ENCODE measurements around the gene PPFIBP2. TPM values are rescaled to one million over a fixed set of nuclear protein-coding genes. Genes with fewer than 3 reads are reported as not detected.

PPFIBP2 gene
- total RNA-seq (2021; ENCODE audit: unreplicated experiment) (21.5 TPM), Bru-seq, nascent RNA (percentile 59 among the genes with signal in this experiment), BruChase-seq, experiment 1, labeled RNA remaining after a 2-hour chase (percentile 50 among the genes with signal in this experiment), BruChase-seq, experiment 2, labeled RNA remaining after a 6-hour chase (percentile 48 among the genes with signal in this experiment)
- polyA plus RNA-seq (2012; ENCODE audit: insufficient read length): 25.3 TPM
- long read RNA-seq, transcript PPFIBP2-201 (24 exons, 3,557 nt): major isoform, 17 of 22 reads
- long read RNA-seq, partial matches to known transcripts: 2 of 22 reads
- long read RNA-seq, other reads (novel, unspliced or antisense): 3 of 22 reads

DNA sequence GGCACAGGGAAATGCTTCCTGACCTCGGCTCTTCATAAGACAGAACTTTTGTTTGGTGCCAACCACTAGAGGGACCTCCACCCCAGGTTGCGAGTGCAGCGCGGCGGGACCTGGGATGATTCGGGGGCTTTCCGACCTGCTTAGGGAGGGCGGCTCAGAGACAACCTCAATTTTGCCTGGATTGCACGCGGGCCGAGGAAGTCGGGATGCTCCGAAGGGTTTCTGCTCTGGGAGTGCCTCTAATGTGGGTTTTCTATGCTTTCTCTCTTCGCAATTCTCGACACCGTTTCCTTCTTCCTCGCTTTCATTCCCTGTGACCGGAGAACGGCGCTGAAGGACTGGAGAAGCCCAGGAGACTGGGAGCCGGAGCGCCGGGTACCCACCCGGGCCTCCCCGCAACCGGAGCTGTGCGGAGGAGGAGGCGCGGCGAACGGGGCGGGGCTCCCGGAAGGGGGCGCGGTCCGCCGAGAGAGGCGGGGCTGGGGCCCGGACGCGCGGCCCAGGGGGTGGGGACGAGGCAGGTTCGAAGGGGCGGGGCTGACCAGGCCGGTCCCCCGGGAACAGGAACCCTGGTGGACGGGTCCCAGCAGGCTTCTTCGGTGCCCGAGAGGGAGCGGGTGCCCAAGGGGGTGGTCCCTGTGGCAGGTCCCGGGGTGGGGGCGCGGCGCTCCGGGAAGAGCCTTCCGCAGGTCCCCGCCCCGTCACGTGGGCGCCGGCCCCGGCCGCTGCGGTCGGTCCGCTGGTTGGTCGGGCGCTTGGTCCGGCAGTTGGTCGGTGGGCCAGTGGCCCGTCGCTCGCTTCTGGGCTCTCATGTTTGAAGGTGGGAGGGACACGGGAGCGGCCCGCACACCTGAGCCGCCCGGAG is at the start of gene PPFIBP2:
Gene PPFIBP2, plus strand, starts transcription at position 766 of the 865 bp plus-strand sequence. CDS start 35,477 bp downstream, outside the sequence.
- POLR2A ChIA-PET: interaction anchor here (0.8 kb wide), 1 partner anchor 585 kb away, joined by 6 read pairs; no protein-coding TSS in a partner anchor
- TF ChIP-seq SIN3A (IDR thresholded peaks at IDR 0.05; ENCODE audit: borderline replicate concordance, insufficient read depth, low read depth, low read length) (peak; percentile 78; the same call in 1 of the 2 replicates), TCF7L2 (IDR thresholded peaks at IDR 0.05; ENCODE audit: low read depth, low read length) (no peak), POLR2AphosphoS5 (IDR thresholded peaks at IDR 0.05; ENCODE audit: low read depth, low read length) (0 out of 2 replicates have a peak, but pooled peaks have one; percentile 9)
- TF ChIP-seq, protein P1, sequence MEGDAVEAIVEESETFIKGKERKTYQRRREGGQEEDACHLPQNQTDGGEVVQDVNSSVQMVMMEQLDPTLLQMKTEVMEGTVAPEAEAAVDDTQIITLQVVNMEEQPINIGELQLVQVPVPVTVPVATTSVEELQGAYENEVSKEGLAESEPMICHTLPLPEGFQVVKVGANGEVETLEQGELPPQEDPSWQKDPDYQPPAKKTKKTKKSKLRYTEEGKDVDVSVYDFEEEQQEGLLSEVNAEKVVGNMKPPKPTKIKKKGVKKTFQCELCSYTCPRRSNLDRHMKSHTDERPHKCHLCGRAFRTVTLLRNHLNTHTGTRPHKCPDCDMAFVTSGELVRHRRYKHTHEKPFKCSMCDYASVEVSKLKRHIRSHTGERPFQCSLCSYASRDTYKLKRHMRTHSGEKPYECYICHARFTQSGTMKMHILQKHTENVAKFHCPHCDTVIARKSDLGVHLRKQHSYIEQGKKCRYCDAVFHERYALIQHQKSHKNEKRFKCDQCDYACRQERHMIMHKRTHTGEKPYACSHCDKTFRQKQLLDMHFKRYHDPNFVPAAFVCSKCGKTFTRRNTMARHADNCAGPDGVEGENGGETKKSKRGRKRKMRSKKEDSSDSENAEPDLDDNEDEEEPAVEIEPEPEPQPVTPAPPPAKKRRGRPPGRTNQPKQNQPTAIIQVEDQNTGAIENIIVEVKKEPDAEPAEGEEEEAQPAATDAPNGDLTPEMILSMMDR (IDR thresholded peaks at IDR 0.05): peak; percentile 96
- TF ChIP-seq, protein P2, sequence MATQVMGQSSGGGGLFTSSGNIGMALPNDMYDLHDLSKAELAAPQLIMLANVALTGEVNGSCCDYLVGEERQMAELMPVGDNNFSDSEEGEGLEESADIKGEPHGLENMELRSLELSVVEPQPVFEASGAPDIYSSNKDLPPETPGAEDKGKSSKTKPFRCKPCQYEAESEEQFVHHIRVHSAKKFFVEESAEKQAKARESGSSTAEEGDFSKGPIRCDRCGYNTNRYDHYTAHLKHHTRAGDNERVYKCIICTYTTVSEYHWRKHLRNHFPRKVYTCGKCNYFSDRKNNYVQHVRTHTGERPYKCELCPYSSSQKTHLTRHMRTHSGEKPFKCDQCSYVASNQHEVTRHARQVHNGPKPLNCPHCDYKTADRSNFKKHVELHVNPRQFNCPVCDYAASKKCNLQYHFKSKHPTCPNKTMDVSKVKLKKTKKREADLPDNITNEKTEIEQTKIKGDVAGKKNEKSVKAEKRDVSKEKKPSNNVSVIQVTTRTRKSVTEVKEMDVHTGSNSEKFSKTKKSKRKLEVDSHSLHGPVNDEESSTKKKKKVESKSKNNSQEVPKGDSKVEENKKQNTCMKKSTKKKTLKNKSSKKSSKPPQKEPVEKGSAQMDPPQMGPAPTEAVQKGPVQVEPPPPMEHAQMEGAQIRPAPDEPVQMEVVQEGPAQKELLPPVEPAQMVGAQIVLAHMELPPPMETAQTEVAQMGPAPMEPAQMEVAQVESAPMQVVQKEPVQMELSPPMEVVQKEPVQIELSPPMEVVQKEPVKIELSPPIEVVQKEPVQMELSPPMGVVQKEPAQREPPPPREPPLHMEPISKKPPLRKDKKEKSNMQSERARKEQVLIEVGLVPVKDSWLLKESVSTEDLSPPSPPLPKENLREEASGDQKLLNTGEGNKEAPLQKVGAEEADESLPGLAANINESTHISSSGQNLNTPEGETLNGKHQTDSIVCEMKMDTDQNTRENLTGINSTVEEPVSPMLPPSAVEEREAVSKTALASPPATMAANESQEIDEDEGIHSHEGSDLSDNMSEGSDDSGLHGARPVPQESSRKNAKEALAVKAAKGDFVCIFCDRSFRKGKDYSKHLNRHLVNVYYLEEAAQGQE (IDR thresholded peaks at IDR 0.05; ENCODE audit: insufficient read depth in 1 of 2, low read depth in 2 of 2, low read length in 1 of 2): no peak
- H3K4me3 ChIP-seq (ENCODE audit: low read depth in 2 of 2, low read length in 2 of 2): peak within 1 kb of the TSS; percentile 80 to 96
- no peaks in the 10 kb centered on the region for H3K9me3 ChIP-seq (ENCODE audit: control insufficient read depth, insufficient read depth, low read depth, low read length)
- no TSS peak for BruUV-seq (replicated peaks)
- no peaks in the 10 kb centered on the region for H3K36me3 ChIP-seq (ENCODE audit: control insufficient read depth, insufficient read depth, low read length)
- in situ Hi-C loops (cut with HindIII; ENCODE audit: low pct_unique_long_range_greater_than_20kb, low sequenced_read_pairs) (no loop called here), intact Hi-C loops (cut with micrococcal nuclease; ENCODE audit: unreplicated experiment) (loop anchor here (2.0 kb wide), 2 partner anchors 143 to 151 kb away; no protein-coding TSS in a partner anchor)
- H3K27ac ChIP-seq (ENCODE audit: low read length): peak within 1 kb of the TSS; percentile 80
- CTCF ChIA-PET: interaction anchor here (1.0 to 1.5 kb wide), 3 partner anchors 58 to 153 kb away, joined by 4 to 8 read pairs (median 5); no protein-coding TSS in a partner anchor
- H3K27me3 ChIP-seq (ENCODE audit: control insufficient read depth, insufficient read depth, low read length): peaks cover 6% of the 10 kb centered on the region; the same call in 1 of the 2 replicates
- DNase-seq (ENCODE audit: low read depth, low spot score): peak; percentile 48
- ATAC-seq: peak; percentile 96
- H3K4me1 ChIP-seq (ENCODE audit: control insufficient read depth, insufficient read depth, low read length): peaks cover 17% of the 10 kb centered on the region

DNA sequence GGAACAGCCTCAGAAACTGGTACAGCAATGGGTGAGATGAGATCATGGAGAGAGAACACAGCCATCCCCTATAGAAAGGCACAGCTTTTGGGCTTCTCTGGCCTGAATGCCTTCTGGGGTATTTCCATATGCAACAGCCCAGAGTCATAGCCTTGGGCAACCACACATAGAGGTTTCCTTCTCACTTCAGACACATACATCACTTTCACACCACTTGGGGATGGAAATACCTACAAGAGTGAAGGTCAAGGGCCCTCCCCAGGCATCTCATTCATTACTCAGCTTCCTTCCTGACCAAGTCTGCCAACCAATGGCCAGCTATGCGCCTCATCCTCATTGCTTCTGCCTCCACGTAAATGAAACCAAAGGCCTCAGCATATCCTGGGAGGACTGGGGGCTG is 46.1 kb upstream of the PPFIBP2 start:
- no peak for ATAC-seq
- Histone ChIP-seq H3K27me3 (ENCODE audit: control insufficient read depth, insufficient read depth, low read length) (peaks cover 3% of the 10 kb centered on the region), H3K4me1 (ENCODE audit: control insufficient read depth, insufficient read depth, low read length) (no peaks in the 10 kb centered on the region), H3K36me3 (ENCODE audit: control insufficient read depth, insufficient read depth, low read length) (no peaks in the 10 kb centered on the region), H3K27ac (ENCODE audit: low read length) (no peak overlapping the region), H3K4me3 (ENCODE audit: low read depth in 2 of 2, low read length in 2 of 2) (no peak overlapping the region), H3K9me3 (ENCODE audit: control insufficient read depth, insufficient read depth, low read depth, low read length) (no peaks in the 10 kb centered on the region)
- intact Hi-C loops (cut with micrococcal nuclease; ENCODE audit: unreplicated experiment): no loop called here
- BruUV-seq (replicated peaks): no TSS peak
- CTCF ChIA-PET: no interaction called here
- POLR2A ChIA-PET: no interaction called here
- TF ChIP-seq, protein P2 (IDR thresholded peaks at IDR 0.05; ENCODE audit: insufficient read depth in 1 of 2, low read depth in 2 of 2, low read length in 1 of 2): no peak
- no peak for TF ChIP-seq POLR2AphosphoS5 (IDR thresholded peaks at IDR 0.05; ENCODE audit: low read depth, low read length)
- no peak for TF ChIP-seq SIN3A (IDR thresholded peaks at IDR 0.05; ENCODE audit: borderline replicate concordance, insufficient read depth, low read depth, low read length)
- TF ChIP-seq TCF7L2 (IDR thresholded peaks at IDR 0.05; ENCODE audit: low read depth, low read length): no peak
- TF ChIP-seq, protein P1 (IDR thresholded peaks at IDR 0.05): no peak
- no peak for DNase-seq (ENCODE audit: low read depth, low spot score)
- in situ Hi-C loops (cut with HindIII; ENCODE audit: low pct_unique_long_range_greater_than_20kb, low sequenced_read_pairs): no loop called here
